ENCODE data around the gene F2RL2. TPM values are rescaled to one million over a fixed set of nuclear protein-coding genes. Genes with fewer than 3 reads are reported as not detected.

The F2RL2 gene
- total RNA-seq, 1 experiment from 2014 or later, result not detected

- Mint-ChIP-seq H3K4me3 (no peak overlapping the region), H3K27me3 (ENCODE audit: low read depth) (no peaks in the 10 kb centered on the region), H3K36me3 (ENCODE audit: insufficient read depth in 1 of 3, low read depth in 3 of 3) (peaks cover 9 to 22% (median 16%) of the 10 kb centered on the region in 3 experiments), H3K4me1 (peaks cover 5% of the 10 kb centered on the region in 2 experiments), H3K9me3 (peaks cover 2% of the 10 kb centered on the region in 2 experiments; a peak in 4 of 5 replicates), H3K27ac (no peak overlapping the region)
- no peaks in the 10 kb centered on the region for H4K20me1 ChIP-seq (ENCODE audit: control insufficient read depth, insufficient read depth, insufficient read length)
- H2BK15ac ChIP-seq (ENCODE audit: low read depth, low read length), result no peak overlapping the region
- H3K9me3 ChIP-seq (ENCODE audit: control insufficient read depth, low read depth, low read length), result no peaks in the 10 kb centered on the region
- no peak overlapping the region for H3K18ac ChIP-seq (ENCODE audit: insufficient read length, low read depth, low read length)
- H2BK5ac ChIP-seq (ENCODE audit: insufficient read length, low read length), result no peak overlapping the region
- H3K4me2 ChIP-seq (ENCODE audit: insufficient read depth, insufficient read length, low read length), result no peak overlapping the region
- no peak overlapping the region for H2BK20ac ChIP-seq (ENCODE audit: low read depth, low read length, poor library complexity, severe bottlenecking)
- H3K4me1 ChIP-seq (ENCODE audit: insufficient read depth, low read length), result no peaks in the 10 kb centered on the region
- no peak overlapping the region for H4K91ac ChIP-seq (ENCODE audit: insufficient read length, low read depth, low read length)
- no peak for DNase-seq
- H3K23ac ChIP-seq (ENCODE audit: insufficient read length, low read depth, low read length), result no peak overlapping the region
- H4K5ac ChIP-seq (ENCODE audit: insufficient read length, low read depth, low read length), result no peak overlapping the region
- H3K23me2 ChIP-seq (ENCODE audit: insufficient read length, low read depth, low read length, poor library complexity, severe bottlenecking), result no peaks in the 10 kb centered on the region
- no peaks in the 10 kb centered on the region for H3K79me1 ChIP-seq (ENCODE audit: insufficient read depth, low read depth, low read length, poor library complexity, severe bottlenecking)
- H3K9ac ChIP-seq (ENCODE audit: extremely low read depth, insufficient read length, low read length), result no peak overlapping the region
- no peak overlapping the region for H2AK5ac ChIP-seq (ENCODE audit: insufficient read length, low read length)
- no peaks in the 10 kb centered on the region for H3K27me3 ChIP-seq (ENCODE audit: insufficient read depth, low read length)
- no peak overlapping the region for H2BK120ac ChIP-seq (ENCODE audit: low read depth, low read length, poor library complexity, severe bottlenecking)
- H3K14ac ChIP-seq (ENCODE audit: insufficient read depth, low read length), result no peak overlapping the region
- H3K79me2 ChIP-seq (ENCODE audit: insufficient read depth, low read length), result no peaks in the 10 kb centered on the region; the same call in 1 of the 2 replicates
- no peak overlapping the region for H3K56ac ChIP-seq (ENCODE audit: insufficient read length, low read depth, low read length)
- H3T11ph ChIP-seq (ENCODE audit: low read length), result no peak overlapping the region
- H2BK12ac ChIP-seq (ENCODE audit: insufficient read length, low read depth, low read length), result no peak overlapping the region
- no peak overlapping the region for H3K27ac ChIP-seq (ENCODE audit: insufficient read length, low read depth, low read length)
- no peak for TF ChIP-seq CTCF (conservative IDR thresholded peaks at IDR 0.05)
- no peak overlapping the region for H4K8ac ChIP-seq (replicated peaks; ENCODE audit: insufficient read length, low read depth, low read length)
- H3K4ac ChIP-seq (ENCODE audit: low read depth, low read length), result no peak overlapping the region
- H2AFZ ChIP-seq (ENCODE audit: low read length), result no peak overlapping the region
Observed at GRCh38 chr5:76643371-76643770, 20.2 kb upstream of the F2RL2 start.

All from H9 (cell line).